Stimulated activated CD4-positive, alpha-beta T cell treated with anti-CD3 and anti-CD28 coated beads, Interleukin-1b, Interleukin-23, amount 100 ng/mL, for 48 hours (primary cell): ENCODE data around the gene IGF2.

Experiments
- DNase-seq: peaks from one replicate; pipeline ENCODE4 v3.0.0-alpha.2; 2020

The IGF2 gene

DNA sequence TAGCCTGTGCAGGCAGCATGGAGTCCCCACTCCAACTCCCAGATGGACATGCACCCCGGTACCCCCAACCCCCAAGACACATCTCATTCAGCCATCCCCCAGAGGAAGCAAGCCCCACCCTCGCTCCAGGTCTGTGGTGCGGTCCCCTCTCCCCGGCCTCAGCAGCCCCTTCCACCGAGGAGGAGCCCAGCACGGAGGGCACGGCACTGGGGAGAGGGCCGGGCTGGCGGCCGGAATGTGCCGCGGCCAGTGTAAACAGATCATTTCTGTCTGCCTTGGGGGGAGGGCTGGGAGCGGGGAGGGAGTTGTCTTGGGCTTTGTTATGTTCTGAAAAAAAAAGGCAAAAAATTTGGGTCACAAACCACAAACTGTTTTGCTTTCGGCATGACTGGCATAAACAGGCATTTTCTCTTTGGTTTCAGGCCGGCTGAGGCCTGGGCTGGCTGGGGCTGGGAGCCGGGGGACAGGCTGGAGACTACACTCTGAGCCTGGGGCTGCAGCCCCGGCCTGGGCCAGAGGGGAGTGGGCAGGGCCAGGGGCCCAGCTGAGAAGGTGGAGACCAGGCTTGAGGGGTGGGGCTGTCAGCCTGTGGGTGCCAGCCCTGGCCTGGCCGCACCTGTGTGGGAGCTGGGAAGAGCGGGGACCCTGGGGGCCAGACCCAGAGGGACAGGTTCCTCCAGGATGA, 16.8 kb downstream of the IGF2 start:
- no peak for DNase-seq

DNA sequence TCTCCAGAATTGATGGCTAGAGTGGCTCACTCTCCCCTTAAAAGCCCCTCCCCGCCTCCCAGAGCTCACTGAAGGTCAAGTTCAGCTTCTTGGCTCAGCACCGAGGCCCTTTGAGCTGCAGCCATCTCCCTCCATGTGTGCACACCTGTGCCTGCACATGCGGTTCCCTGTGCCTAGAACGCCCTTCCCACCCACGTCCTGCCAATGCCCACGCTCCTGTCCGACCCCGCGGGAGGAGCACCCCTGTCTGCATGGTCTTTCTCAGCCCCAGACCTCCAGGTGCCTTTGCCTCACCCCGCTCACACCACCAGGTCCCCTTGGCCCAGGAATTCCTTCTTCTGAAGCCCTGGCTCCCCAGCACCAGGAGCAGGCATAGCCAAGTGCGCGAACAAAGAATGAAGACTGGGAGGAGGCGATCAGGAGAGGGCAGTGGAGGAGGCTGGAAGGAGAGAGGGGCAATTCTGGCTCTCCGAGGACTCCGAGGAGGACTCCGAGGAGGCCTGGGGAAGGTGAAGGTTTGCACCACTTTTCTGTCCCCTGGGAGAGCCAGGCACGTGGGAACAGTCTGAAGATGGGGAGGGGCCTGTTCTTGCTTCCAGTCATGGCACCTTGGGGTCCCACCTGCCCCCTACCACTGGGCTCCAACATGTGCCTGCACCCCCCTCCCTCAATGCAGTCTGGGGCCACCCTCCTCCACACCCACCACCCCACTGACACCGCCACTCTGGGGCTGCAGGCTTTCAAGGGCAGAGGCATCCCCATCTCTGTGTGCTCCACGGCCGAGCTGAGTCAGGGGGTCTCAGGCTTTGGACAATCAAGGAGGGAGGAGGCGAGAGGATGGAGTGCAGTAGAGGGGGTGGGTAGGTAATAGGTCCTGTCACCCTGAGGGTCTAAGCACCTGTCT, 17.7 kb downstream of the IGF2 start:
- DNase-seq, result no peak

DNA sequence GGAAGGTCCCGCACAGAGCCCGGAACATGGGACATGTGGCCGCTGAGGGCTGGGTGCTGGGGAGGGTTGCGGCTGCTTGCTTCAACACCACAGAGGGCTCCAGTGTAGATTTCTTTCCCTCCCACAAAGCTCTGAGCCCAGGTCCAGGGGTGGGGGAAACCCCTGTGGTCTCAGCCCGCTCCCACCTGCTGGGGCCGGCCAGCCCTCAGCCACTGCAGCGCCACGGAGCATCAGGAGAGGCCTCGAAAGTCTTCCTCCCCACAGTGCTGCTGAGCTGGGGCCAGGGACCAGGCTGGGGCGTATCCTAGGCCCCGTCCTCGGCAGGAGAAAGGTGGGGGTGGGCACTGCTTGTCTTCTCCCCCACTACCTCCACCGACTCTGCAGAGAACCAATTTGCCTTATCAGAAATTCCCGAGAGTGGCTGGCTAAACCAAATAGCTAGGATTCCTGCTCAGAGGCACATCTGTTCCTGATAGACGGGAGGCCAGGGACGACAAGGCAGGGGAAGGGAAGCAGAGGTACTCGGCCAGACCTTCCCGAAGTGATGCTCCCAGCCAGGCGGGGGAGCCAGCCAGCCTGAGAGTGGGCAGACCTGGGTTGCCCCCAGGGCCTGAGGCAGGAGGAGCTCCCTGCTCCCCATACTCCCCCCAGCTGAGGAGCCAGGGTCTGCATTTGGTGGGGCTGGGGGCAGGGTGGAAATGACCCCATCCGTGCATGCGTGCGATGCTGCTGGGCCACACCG, 18.7 kb downstream of the IGF2 start:
- no peak for DNase-seq

DNA sequence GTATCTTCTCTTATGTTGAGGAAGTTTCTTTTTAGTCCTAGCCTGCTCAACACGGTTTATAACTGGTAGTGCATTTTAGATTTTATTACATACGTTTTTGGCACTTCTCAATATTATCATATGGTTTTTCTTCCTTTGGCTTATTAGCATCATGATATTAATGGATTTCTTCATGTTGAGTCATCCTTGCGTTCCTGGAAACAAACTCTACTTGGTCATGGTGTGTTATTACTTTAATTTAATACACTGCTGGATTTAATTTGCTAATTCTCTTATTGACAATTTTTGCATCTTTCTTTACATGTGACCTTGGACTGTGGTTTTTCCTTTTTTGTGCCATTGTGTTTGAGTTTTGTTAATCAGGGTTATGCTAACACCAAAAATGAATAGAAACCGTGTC, 20.5 kb downstream of the IGF2 start:
- DNase-seq, result no peak

DNA sequence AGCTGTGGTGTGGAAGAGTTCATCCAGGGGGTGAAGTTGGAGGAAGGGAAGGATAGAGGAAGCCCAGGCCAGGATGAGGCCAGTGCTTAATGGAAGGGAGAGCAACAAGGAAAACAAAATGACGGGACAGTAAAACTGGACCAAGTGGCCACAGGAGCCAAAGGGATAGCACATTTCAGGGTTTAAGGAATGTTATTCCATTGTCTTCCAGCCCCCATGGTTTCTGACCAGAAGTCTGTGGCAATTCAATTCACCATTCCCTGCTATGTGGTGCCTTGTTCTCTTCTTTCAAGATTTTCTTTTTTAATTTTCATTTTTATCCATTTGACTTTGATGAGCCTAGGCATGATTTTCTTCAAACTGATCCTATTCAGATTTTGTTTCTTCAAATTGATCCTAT, 22.5 kb downstream of the IGF2 start:
- DNase-seq, result no peak

DNA sequence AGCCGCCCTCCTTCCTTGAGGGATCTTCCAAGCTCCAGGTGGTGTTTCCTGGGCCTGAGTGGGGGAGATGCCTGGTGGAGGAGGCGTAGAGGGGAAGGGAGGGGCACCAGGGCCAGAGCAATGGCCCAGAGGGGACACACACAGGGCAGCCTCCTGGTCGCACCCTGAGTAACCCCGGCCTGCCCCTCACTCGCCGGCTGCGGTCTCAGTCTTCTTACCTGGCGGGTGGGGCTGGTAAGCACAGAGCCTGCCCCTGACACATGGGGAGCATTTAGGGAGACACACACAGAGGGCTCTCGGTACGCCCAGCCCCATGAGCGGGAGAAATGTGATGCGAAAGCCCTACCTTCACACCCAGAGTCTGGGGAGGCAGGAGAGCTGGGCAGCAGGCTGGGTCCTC, 23.9 kb downstream of the IGF2 start:
- no peak for DNase-seq

DNA sequence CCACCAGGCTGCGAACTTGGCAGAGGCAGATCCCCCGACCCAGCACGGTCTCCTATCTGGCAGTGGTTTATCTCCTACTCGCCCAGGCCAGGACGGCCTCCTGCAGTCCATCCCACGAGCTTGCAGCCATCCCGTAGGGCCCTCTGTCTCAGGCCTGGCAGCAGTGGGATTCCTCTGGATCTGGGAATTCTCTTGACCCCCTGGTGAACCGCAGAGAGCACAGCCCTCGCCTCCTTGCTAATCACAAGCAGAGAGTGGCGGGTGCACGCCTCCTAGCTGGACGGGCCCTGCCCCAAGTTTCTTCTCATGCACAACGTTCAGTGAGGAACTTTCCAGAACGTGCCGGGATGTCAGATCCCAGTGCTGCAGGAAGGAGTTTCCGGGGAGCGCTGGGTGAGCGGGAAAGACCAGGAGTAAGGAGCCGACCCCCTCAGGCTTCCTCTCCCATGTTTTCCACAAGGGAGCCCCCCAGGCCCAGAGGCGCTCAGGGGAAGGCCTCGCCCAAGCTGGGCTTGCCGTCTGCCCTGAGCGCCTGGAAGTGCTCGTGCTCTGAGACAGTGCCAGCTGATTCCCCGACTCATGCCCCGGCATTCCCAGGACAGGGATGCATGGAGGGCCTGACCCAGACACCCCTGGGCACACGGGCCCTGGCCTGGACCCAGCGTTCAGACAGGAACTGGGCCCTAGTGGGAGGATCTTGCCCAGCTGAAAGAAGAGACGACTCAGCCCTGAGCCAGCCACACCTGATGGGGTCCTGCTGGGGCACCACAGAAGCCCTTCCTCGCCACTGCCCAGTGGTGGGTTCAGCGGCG, 24.6 kb downstream of the IGF2 start:
- no peak for DNase-seq

DNA sequence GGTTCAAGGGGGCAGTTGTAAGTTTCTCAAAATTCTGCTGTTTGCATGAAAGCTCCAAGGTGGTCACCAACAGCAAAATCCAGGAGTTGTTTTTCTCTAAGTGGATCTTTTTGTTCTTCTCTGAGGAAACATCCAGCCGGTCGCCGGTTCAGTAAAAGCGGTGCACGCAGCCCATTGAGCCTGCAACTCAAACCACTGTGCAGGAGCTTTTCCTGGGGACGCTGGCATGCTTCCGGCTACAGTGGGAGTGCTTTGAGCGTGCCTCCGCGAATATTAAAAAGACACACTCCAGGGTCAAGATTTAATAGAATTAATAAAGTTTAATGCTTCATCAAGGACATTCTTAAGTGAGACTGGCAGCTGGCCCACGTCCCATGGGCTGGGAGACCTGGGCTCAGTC, 25.4 kb downstream of the IGF2 start:
- no peak for DNase-seq

DNA sequence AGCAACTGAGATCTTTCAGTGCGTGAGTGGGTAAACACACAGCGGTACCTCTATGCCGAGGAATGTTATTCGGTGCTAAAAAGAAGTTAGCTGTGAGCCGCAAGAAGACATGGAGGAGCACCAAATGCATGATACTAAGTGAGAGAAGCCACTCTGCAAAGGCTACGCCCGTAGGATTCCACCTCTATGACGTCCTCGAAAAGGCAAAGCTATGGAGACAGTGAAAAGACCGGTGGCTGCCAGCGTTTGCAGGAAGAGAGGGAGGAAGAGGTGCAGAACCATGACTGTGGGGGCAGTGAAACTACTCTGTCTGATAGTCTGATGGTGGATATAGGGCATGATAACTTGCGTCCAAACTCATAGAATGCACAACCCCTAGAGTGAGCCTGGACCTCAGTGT, 28.7 kb downstream of the IGF2 start:
- DNase-seq, result no peak

DNA sequence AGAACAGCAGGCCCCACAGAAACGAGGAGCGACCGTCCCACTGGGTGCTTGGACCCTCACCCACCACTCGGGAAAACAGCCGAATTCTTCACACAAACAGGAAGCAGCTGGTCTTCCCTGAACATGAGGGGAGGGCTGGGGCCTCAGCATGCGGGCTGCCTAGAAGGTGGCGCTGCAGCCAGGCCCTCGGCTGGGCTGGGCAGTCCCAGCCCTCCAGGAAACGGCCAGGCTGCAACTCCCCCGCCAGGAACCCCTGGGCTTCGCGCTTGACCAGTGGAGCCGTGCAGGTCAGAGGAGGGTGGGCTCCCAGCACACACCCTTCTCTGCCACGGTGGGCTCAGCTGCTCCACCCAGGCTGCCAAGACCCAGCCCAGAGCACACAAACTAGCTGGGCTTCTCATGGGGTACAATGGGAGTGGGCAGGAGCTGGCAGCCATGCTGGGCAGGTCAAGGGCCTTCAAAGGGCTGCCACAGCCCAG, 29.6 kb downstream of the IGF2 start:
- DNase-seq, result no peak

DNA sequence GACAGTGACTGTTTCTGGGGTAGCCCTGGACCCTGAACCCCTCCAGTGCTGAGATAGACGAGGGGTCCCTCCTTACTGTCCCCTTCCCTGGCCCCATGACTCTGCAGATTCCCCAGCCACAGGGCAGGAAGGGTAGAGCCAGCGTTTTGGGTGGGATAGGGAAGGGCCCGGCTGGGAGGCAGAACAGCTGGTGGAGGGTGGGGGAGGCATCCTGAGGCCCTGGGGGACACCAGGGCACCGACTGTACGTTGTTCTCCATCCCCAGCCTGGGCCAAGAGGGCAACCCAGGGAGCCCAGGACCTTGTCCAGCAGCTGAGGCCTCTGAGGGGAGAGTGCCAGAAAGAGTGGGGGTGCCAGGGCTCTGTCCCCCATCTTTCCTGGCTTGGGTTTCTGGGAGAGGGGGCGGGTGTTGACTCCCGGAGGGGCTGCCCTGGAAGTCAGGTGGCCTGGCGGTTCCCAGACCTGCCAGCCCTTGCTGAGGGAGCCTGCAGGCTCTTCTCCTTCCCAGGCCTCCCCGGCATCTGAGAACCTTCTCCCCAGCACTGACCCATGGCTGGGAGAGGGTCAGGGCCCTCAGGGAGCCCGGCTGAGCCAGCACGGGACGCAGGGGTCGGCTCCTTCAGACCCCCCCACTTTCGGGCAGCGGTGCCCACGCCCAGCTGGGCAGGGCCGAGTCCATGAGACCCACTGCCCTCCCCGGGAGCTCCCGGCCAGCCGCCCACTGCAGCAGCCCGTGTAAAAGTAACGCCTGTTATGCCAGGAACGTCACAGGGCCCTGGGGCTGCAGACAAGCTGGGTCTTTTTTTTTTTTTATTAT, 30.3 kb downstream of the IGF2 start:
- DNase-seq, result no peak

DNA sequence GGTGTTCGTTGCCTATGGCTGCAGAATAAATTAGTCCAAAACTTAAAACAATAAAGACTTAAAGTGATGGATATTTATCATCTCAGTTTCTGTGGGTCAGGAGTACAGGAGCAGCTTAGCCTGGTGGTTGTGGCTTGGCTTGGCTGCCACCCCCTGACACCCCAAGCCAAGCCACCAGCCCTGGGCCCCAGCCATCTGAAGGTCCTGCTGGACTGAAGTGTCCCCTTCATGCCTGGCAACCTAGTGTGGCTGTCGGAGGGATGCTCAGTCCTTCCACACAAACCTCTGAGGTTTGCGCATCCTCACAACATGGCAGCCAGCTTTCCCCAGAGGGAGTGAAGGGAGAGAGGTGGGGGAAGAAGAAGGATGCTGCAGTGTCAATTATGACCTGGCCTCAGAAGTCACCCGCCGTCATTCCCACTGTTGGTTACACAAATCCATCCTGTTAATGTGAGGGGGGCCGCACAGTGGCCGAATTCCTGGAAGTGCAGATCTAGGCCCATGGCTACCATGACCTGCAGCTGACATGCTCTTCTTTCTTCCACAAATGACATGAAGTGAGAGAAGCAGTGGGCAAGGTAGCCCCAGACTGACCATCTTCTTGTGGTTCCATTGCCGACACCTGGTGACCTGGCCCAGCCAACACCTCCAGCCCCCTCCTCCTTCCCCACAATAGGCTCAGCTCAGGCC, 31.1 kb downstream of the IGF2 start:
- DNase-seq, result no peak

DNA sequence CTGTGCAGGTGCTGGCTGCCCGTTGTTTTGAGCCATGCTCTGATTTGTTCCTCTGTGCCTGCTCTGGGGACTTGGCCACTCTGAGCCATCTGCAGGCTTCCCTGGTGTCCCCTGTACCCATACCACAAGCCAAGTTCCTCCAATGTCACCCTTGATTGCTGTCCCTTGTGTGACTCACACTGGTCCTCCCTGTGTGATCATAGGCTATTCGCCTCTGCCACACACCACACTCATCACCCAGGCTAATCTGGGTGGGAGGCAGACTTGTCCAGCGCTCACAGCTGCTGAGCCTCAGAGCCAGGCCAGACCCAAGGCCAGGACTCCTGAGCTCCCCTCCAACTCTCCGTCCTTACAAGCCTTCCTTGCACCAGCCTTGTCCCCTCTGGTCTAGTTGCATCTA, 31.7 kb downstream of the IGF2 start:
- DNase-seq, result no peak

DNA sequence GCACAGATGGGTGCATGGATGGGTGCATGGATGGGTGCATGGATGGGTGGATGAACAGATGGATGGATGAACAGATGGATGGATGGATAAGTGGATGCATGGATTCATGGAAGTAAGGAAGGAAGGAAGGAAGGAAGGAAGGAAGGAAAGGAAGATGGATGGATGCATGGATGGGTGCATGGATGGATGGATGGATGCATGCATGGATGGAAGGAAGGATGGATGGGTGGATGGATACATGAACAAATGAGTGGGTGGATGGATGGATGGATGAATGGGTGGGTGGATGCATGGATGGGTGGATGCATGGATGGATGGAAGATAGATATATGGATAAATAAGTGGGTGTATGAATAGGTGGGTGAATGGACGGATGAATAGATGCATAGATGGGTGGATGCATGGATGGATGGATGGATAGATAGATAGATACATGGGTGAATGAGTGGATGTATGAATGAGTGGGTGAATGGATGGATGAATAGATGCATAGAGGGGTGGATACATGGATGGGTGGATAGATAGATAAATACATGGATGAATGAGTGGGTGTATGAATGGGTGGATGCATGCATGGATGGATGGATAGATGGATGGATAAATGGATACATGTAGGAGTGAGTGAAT, 32.5 kb downstream of the IGF2 start:
- DNase-seq, result no peak

DNA sequence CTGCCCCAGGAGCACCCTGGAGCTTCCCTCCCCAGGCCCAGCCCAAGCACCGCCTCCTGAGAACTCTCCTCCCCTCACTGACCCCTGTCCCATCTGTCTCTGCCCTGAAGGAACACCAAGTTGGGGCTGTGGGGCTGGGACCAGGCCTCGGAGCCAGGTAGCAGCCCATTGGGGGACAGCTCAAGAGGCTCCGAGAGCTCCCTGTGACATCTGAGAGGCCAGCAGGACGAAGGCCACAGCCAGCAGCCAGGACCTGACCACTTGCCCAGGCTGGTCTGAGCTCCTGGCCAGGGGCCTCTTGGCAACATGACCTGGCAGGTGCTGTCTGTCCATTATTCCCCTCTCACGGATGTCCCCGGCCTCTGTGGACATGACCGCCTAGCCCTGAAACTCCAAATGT, 33.7 kb downstream of the IGF2 start:
- no peak for DNase-seq

DNA sequence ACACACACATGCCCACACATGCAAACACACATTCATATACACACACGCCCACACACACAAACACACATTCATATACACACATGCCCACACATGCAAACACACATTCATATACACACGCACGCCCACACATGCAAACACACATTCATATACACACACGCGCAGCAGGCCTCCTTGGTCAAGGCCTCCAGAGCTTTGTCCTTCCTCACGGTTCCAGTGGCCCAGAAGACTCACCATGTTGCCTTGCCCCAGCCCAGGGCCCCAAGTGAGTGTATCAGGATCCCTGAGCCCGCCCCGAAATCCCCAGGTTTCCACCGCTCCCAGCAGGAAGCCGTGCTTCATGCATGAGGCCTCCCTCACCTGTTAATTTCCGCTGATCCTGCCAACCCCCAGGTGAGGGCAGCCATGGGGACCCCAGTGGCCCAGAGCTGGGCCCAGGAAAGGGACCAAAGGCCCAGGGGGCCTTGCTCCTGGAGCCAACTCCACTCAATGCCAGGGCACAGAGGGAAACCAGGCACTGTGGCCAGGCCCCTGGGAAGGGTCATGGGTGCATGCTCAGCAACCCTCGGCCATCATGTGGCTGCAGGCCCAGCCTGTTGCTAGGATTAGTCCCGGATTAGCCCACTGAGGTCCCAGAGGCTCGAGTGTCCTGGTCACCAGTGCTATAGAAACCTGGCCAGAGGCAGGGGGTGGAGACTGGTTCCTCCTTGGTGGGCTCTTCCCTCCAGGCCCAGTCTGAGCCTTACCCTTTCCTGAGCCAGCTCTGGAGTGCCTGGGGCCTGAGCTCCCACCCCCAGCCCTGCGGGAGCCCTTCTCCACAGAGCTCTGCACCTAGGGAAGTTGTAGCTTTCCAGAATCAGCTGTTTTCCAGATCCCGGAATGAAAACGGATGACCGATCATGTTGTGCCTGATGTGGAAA, 34.4 kb downstream of the IGF2 start:
- DNase-seq, result no peak

DNA sequence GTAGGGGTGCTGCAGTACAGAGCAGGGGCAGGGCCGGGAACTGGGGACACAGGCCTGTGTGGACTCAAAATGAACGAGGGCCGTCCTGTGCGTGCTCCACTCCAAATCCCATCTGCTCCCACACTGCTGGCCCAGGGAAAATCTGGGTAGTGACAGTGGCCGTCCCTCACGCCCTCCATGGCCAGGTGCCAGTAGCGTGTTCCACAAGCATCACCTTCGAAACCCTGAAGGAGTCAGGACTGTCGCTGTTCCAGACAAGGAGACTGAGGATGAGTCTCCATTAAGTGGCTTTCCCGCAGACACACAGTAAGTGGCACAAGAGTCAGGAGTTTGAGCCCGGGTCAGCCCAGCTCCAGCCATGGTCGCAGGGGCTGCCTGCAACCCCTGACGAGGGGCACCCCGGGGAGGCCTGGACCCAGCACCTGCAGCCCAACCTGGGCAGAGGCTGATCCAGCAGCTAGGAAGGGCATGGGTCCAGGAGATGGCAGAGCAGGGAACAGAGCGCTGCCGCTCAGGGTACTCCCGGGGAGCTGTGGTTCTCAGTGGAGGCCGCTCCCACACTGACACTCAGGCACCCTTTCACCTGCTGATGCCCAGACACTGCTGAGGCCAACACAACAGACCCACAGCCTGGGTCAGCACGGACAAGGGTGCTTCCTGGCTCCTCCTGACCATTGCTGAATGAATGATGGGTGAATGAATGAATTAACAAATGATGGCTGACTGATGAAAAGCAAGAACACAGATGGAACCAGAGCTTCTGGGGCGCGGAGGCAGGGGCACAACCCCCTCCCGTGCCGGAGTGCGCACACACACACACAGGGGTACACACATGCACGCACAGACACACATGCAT, 35.3 kb downstream of the IGF2 start:
- no peak for DNase-seq

DNA sequence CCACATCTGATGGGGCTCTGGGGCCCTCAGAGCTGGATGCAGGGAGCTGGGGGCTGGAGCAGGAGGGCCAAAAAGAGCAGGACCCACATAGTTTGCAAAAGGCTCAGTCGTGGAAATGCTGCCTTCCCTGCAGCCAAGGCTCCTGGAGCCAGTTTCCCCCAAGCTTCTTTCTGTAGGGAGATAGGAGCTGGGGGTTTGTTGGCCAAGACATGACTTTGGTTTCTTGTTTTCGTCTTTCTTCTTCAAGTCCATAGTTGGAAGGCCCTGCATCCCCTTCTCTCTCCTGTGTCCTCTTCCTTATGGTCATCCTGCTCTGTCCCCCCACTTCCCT, 36.3 kb downstream of the IGF2 start:
- DNase-seq, result no peak
